Islet of Langerhans (tissue), 1 donor: ENCODE data around the gene HS6ST2.
A peak's percentile ranks its signal among the peaks of the same experiment; 100 is the strongest.

ENCODE experiments used
- FAIRE-seq: peaks from one replicate; lab custom pipeline; 2011; peaks lifted over from hg19 to GRCh38; lab: Jason Lieb, UNC

The HS6ST2 gene

GRCh38 chrX:132740316-132741123 lies 217.9 kb downstream of the HS6ST2 start:
- no peak for FAIRE-seq

DNA sequence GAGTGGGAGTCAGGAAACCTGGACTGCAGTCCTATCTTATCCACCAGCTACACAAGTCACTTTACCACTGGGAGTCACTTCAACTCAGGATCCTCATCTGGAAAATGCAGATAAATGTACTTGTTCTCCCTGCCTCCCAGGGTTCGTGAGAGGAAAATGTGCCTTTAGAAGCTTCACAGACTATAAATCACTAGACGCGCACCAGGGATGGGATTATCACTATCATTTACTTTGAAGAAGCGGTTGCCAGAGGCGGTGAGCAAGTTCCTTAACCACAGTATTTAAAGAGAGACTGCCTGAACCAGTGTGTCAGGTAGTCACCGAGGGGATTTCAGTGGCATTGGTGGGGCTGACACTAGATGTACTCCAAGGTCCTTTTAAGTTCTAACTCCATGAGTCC lies 219.5 kb downstream of the HS6ST2 start:
- no peak for FAIRE-seq

DNA sequence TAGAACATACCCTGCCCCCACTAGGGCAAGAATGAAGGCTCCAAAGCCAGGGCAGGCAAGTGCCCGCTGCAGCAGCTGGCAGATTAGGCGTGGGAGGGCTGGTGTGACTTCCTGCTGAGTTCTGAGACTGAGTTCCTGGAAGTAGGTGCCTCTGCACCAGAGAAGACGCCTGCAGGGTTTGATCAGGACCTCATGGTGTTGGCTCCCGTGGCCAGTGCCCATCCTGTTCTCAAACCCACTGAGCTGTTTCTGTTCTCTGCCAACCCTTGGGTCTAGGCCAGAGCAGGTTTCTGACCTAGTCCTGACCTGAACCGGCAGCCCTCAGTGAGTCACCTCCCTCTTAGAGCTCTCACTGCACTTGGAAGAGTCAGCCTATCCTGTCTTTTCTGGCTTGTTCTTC lies 220.7 kb downstream of the HS6ST2 start:
- FAIRE-seq: no peak

GRCh38 chrX:132732236-132732635 lies 226.2 kb downstream of the HS6ST2 start:
- no peak for FAIRE-seq

- no peak for FAIRE-seq
Measured at GRCh38 chrX:132730726-132731125, 227.7 kb downstream of the HS6ST2 start.

DNA sequence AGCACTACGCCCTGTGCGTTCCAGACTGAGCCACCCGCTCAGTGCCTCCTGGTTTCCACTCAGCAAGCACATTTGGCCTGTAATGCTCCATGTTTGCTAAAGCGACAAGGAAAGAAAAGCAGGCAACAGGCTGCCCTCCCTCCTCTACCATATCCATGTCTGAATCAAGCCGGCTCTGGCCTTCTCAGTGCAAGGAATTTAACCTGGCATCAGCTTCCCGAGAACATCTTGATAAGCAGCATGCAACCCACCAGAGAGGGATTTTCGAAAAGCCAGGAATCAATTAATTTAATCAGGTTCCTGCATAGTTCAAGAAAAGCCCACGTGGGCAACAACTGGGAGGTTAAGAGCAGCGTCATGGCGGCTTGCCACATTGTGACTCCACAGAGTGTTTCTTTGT lies 228.2 kb downstream of the HS6ST2 start:
- no peak for FAIRE-seq

GRCh38 chrX:132728296-132728695 lies 230.1 kb downstream of the HS6ST2 start:
- no peak for FAIRE-seq

- FAIRE-seq: no peak
Measured at GRCh38 chrX:132718431-132718958, 239.9 kb downstream of the HS6ST2 start.

GRCh38 chrX:132716006-132716405 lies 242.4 kb downstream of the HS6ST2 start:
- peak; percentile 98 for FAIRE-seq

DNA sequence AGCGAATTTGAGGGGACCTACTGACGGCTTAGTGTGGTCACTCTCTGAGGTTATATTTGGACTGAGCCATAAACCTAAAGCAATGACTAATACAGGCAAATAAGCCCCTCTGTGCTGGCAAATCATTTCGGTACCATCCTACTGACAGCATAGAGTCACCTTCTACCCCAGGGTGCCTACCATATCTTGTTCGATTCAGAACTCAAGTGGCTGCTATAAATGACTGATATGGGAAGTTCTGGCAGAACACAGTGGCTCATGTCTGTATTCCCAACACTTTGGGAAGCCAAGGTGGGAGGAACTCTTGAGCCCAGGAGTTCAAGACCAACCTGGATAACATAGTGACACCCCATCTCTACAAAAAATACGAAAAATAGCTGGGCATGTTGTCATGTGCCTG lies 243.5 kb downstream of the HS6ST2 start:
- no peak for FAIRE-seq

DNA sequence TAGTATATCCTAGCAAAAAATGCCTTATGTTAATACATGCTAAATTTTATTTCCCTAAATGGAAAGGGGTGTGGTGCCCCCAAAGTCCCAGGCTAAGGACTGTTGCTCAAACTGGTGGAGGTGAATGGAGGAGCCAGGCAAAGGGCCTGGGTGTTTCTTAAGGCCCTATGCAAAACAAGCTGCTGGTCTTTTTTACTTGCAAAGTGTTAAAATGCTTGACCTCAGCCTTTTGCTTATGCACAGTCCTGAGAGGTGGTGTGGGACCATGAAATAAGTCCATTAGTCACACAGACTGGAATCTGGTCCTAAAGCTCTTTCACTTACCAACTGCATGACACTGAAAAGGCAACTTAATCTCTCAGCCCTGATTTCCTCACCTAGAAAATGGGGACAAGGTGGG lies 246.1 kb downstream of the HS6ST2 start:
- FAIRE-seq: no peak

DNA sequence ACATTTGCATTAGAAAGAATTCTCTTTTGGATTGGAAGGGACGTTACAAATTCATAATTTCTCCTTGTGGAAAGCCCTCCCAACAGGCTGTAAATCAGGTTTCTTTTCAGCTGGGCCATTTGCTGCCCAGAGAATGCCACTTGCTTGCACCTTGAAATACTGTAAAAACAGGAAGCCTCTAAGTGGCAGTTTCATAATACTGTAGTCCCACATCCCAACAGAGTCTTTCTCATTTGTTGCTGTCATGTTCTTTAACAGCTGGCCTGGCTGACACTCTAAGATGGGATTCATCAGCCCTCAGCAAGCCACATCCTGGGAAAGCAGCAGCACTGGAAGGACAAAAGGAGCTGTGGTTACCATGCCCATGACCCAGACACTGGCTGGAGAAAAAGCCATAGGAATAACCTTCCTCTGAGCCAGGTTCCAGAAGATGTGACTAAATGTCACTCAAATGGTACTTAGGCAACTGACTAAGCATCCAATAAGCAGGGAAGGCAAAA lies 247.7 kb downstream of the HS6ST2 start:
- no peak for FAIRE-seq

DNA sequence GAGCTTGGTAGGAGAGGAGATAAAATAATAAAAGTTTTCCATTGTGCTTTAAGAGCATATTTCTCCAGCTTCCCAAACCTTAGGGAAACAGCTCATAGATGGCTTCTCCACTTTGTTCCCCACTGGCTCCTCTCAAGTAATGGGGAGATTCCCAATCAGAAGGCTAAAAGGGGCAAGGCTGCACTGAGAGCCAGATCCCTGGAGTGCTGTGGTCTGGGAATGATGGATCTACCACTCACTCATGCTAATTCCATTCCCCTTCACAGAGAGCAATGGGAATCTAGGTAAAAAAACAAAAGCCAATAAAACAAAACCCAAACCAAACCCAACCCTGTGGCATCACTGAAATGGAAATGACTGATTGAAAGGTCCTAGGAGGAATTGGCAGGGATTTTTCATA lies 249.9 kb downstream of the HS6ST2 start:
- no peak for FAIRE-seq

- no peak for FAIRE-seq
Measured at GRCh38 chrX:132704769-132705168, 253.7 kb downstream of the HS6ST2 start.

- FAIRE-seq: no peak
Measured at GRCh38 chrX:132694382-132694781, 264.0 kb downstream of the HS6ST2 start.

DNA sequence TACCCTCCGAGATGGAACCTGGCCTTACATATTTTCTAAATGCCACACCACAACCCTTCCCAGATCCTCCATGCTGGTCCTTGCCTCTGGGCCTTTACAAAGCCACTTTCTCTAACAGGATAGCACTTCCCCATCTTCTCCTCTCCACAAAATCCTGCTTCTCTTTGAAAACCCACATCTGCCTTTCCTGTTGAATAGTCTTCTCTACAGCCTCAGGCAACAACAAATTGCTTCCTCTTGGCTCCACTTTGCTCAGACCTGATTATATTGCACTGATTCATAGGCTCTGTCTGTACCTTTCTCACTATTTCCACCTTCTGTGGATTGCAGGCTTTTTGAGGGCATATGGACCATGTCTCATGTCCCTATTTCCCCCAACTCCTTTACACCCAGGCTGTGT lies 265.9 kb downstream of the HS6ST2 start:
- FAIRE-seq: no peak

- peak; percentile 98 for FAIRE-seq
Measured at GRCh38 chrX:132692066-132692465, 266.4 kb downstream of the HS6ST2 start.

DNA sequence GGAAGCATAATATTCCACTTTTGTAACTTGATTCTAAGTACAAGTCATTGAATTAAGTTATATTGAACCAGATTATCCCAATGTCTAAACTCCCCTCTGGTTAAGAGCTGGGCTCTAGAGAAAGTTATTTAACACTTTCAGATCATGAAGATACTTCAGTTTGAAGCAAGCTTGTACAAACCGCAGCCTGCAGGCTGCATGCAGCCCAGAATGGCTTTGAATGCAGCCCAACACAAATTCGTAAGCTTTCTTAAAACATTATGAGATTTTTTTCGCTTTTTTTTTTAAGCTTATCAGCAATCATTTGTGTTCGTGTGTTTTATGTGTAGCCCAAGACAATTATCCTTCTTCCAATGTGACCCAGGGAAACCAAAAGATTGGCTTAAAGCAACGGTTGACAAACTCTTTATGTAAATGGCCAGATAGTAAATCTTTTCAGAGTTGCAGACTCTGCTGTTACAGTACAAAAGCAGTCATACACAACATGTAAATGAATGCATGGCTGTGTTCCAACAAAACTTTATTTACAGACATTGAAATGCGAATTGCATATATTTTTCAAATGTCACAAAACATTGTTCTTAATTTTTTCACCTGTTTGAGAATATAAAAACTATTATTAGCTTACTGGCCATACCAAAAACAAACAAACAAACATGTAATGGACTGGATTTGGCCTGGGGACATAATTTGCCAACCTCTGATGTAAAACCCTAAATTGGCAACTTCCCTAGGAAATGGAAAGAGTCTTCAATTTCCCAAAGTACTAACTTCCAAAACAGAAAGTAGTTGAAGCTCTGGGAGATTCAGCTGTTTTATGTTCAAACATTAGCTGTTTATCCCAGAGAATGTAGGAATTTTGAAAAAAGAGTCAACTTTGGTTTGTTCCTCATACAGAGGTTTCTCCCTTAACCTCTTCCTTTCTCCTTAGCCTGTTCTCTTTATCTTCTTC lies 268.5 kb downstream of the HS6ST2 start:
- FAIRE-seq: no peak

DNA sequence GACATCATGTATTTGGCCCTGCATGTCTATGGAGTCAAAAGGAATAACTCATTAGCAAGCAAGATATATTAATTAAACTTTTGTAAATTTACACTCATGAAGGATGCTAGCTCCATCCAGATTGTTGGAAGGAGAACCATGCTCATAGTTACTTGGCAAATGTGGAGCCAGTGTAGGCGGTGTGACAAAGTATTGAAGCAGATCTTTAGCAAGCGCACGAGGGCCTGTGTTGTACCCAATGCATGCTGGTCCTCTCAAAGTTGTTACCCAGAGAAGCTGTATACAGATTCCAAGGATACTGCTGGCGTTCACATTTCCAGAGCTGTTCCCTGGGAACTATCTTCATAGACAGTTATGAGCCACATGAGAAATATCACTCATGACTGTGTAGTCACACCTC lies 273.2 kb downstream of the HS6ST2 start:
- no peak for FAIRE-seq

GRCh38 chrX:132677233-132677716 lies 281.2 kb downstream of the HS6ST2 start:
- FAIRE-seq: no peak

DNA sequence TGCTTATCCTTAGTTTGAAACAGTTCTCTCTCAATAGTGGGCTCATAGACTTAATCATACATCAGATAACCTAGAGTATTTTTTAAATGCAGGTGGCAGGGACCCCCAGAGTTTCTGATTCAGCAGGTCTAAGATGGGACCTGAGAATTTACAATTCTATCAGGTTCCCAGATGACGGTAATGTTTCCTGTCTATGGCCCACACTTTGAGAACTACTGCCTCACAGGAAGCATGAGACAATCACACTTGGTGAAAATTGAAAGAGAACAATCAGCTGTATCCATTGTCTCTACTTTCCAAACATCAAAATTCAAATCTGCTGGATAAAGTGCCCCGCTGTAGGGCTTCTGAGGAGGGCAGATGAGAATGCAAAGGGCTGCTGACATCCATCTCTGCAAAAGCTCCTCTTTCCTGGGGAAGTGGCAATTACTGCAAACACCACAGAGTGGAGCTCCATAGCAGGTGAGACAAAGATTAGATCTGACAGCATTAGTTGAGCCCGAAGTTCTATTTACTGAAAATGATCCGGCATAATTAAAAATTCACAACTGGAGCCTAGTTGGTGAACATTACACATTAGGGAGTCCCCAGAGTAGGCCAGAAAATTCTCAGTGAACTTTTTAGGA lies 281.8 kb downstream of the HS6ST2 start:
- FAIRE-seq: peak; percentile 83

GRCh38 chrX:132676102-132676501 lies 282.3 kb downstream of the HS6ST2 start:
- peak; percentile 81 for FAIRE-seq
